HG03095 (cell line): Measurements from ENCODE around the gene RELT.

Experiments
- ATAC-seq: cut with Tn5 transposase; IDR thresholded peaks from one replicate; pipeline ENCODE4 v1.9.1; 2021; ENCODE audit warnings: moderate library complexity; ENCODE audit not compliant: unreplicated experiment

RELT gene

GRCh38 chr11:73376160-73376802 lies at the start of gene RELT:
TSS of gene RELT (plus strand) at chr11:73376399. CDS start at chr11:73389137, 12,738 bp downstream.
- ATAC-seq: peak; percentile 61

GRCh38 chr11:73326929-73327811 lies 49.0 kb upstream of the RELT start:
- no peak for ATAC-seq

GRCh38 chr11:73327812-73328364 lies 48.3 kb upstream of the RELT start:
- no peak for ATAC-seq

- no peak for ATAC-seq
Measured at GRCh38 chr11:73330569-73331093, 45.6 kb upstream of the RELT start.

- no peak for ATAC-seq
Measured at GRCh38 chr11:73331138-73331916, 44.9 kb upstream of the RELT start.

GRCh38 chr11:73333173-73333572 lies 43.0 kb upstream of the RELT start:
- no peak for ATAC-seq

GRCh38 chr11:73333640-73334383 lies 42.4 kb upstream of the RELT start:
- no peak for ATAC-seq

- ATAC-seq: no peak
Measured at GRCh38 chr11:73334384-73335203, 41.6 kb upstream of the RELT start.

GRCh38 chr11:73335204-73335923 lies 40.8 kb upstream of the RELT start:
- no peak for ATAC-seq

GRCh38 chr11:73337846-73338245 lies 38.4 kb upstream of the RELT start:
- no peak for ATAC-seq

GRCh38 chr11:73338279-73338678 lies 37.9 kb upstream of the RELT start:
- ATAC-seq: no peak

GRCh38 chr11:73340164-73340563 lies 36.0 kb upstream of the RELT start:
- ATAC-seq: no peak

- ATAC-seq: no peak
Measured at GRCh38 chr11:73342633-73343032, 33.6 kb upstream of the RELT start.

GRCh38 chr11:73343076-73343873 lies 32.9 kb upstream of the RELT start:
- ATAC-seq: no peak

GRCh38 chr11:73344191-73344607 lies 32.0 kb upstream of the RELT start:
- ATAC-seq: no peak

GRCh38 chr11:73345481-73346160 lies 30.6 kb upstream of the RELT start:
- ATAC-seq: no peak

- ATAC-seq: no peak
Measured at GRCh38 chr11:73346186-73346935, 29.8 kb upstream of the RELT start.
